Osteocyte (in vitro differentiated cells): Measurements from ENCODE around the gene SMIM35. TPM values are rescaled to one million over a fixed set of nuclear protein-coding genes. Genes with fewer than 3 reads are reported as not detected.

ENCODE experiments used
- DNase-seq: peaks from one replicate; pipeline ENCODE4 v3.0.0; 2021; ENCODE audit warnings: mixed read lengths; ENCODE audit not compliant: unreplicated experiment; ENCODE audit errors: extremely low spot score
- H3K27ac Mint-ChIP-seq: one replicate; pipeline ENCODE4 v1.8.0; 2021; ENCODE audit warnings: mild to moderate bottlenecking, mixed read lengths; ENCODE audit not compliant: unreplicated experiment
- H3K27me3 Mint-ChIP-seq: one replicate; pipeline ENCODE4 v1.8.0; 2021; ENCODE audit warnings: mixed read lengths; ENCODE audit not compliant: unreplicated experiment
- H3K36me3 Mint-ChIP-seq: one replicate; pipeline ENCODE4 v1.8.0; 2021; ENCODE audit warnings: mixed read lengths; ENCODE audit not compliant: unreplicated experiment
- H3K4me1 Mint-ChIP-seq: one replicate; pipeline ENCODE4 v1.8.0; 2021; ENCODE audit warnings: mixed read lengths; ENCODE audit not compliant: unreplicated experiment
- H3K4me3 Mint-ChIP-seq: one replicate; pipeline ENCODE4 v1.8.0; 2021; ENCODE audit warnings: mild to moderate bottlenecking, moderate library complexity, mixed read lengths; ENCODE audit not compliant: unreplicated experiment
- H3K9me3 Mint-ChIP-seq: one replicate; pipeline ENCODE4 v1.8.0; 2021; ENCODE audit warnings: mixed read lengths; ENCODE audit not compliant: unreplicated experiment
- total RNA-seq: library from RNA; stranded (reverse); gene quantifications from 2 replicates; pipeline ENCODE4 v1.2.1, GENCODE V29; 2021
- TF ChIP-seq, protein P1 (sequence below): fragments of 200-600 bp; sonication (generic); IDR thresholded peaks from 2 replicates; pipeline ENCODE4 v1.5.0; 2021; ENCODE audit warnings: antibody characterized with exemption, mild to moderate bottlenecking, moderate library complexity

SMIM35 gene
- total RNA-seq, 1 donor from 2014 or later = not detected

DNA sequence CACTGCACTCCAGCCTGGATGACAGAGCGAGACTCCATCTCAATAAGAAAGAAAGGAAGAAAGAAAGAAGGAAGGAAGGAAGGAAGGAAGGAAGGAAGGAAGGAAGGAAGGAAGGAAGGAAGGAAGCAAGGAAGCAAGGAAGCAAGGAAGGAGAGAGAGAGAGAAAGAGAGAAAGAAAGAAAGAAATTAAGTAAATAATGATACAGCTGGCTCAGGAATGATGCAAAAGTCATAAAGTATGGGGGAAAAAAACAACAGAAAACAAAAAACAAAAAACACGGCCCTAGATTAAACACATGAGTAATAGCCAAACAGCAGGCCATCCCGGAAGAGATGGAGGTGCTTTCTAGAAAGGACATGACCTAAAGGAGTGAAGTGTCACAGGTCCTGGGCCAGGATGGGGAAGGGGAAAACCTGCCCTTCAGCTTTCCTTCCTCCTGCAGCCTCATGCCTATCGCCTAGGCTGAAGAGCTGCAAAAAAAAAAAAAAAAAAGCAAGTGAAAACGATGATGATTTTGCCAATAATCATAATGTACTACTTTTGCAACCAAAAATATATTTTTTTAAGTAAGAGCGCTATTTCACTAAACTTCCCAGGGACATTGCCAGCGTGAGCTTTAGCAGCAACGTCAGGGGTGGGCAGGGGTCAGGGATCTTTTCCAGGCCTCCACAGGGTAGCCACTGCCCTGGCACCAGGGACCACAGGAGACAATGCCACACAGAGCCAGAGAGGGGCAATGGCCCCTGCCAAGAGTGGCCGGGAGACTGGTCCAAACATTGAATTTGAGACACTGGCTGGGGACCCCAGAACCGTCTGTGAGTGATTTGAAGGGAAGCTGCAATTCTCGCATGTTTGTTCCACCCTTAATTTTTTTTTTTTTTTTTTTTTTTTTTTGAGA lies 38.0 kb downstream of the SMIM35 start:
- TF ChIP-seq, protein P1, sequence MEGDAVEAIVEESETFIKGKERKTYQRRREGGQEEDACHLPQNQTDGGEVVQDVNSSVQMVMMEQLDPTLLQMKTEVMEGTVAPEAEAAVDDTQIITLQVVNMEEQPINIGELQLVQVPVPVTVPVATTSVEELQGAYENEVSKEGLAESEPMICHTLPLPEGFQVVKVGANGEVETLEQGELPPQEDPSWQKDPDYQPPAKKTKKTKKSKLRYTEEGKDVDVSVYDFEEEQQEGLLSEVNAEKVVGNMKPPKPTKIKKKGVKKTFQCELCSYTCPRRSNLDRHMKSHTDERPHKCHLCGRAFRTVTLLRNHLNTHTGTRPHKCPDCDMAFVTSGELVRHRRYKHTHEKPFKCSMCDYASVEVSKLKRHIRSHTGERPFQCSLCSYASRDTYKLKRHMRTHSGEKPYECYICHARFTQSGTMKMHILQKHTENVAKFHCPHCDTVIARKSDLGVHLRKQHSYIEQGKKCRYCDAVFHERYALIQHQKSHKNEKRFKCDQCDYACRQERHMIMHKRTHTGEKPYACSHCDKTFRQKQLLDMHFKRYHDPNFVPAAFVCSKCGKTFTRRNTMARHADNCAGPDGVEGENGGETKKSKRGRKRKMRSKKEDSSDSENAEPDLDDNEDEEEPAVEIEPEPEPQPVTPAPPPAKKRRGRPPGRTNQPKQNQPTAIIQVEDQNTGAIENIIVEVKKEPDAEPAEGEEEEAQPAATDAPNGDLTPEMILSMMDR = no peak
- H3K27me3 Mint-ChIP-seq = peaks cover 21% of the 10 kb centered on the region

DNA sequence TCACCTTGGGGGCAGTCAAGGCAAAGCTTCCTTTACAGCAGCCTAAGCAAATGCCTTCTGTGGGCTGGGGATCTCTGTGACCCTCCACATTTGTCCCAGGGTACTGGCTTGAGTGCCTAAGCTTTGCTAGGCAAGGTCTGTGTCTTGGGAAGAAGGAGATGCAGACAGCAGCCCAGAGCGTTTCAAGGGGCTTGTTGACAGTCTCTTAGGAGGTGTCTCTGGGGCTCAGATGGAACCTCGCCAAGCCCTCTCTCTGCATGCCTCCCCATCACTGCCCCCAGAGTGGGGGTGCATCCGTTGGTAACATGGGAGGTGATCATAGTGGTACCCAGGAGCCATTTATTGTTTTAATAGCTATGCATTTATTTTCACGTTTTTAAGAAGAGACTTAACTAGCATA lies 39.0 kb downstream of the SMIM35 start:
- H3K4me3 Mint-ChIP-seq = no peak overlapping the region

More for the DNA sequence above, 38.0 kb downstream of the SMIM35 start:
- Mint-ChIP-seq H3K36me3 (no peaks in the 10 kb centered on the region), H3K9me3 (no peaks in the 10 kb centered on the region), H3K4me3 (no peak overlapping the region), H3K27ac (no peak overlapping the region), H3K4me1 (no peaks in the 10 kb centered on the region)
- peak; percentile 76 for DNase-seq

DNA sequence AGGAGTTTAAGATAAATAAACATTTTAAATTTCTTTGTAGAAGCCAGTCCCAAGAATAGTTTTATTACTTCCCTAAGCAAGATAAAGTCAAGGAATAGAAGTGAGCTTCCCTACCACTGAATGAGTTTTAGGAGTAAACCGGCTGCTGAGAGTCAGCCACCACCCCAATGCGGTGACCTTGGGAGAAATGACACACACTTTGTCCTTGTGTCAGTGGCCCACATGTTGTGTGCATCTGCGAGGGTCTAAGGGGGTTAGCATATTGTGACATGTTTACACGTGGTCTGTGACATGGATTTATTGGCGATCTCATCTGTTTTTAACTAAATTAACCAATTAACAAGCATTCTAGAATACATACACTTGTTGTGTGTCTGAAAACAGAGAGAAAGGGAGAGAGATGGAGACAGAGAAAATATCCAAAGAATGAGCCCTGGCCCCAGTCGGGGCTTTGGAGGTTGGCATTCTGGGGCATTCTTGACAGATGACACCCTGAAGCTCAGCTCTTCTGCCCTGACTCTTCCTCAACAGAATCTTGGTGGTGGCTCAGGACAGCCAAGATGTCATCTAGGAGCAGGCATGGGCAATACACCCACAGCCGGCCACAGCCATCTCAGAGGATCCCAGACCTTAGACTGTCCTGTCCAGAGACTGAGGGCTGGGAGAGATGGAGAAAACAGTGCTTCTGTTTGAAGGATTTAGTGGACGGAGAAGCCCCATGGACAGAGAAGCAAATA lies 39.6 kb downstream of the SMIM35 start:
- no peak for DNase-seq
- H3K9me3 Mint-ChIP-seq = no peaks in the 10 kb centered on the region
- H3K4me1 Mint-ChIP-seq = no peaks in the 10 kb centered on the region
- H3K27ac Mint-ChIP-seq = no peak overlapping the region
- TF ChIP-seq, protein P1 = no peak
- H3K4me3 Mint-ChIP-seq = no peak overlapping the region
- H3K27me3 Mint-ChIP-seq = peaks cover 30% of the 10 kb centered on the region
- no peaks in the 10 kb centered on the region for H3K36me3 Mint-ChIP-seq

More for the DNA sequence above, 39.0 kb downstream of the SMIM35 start:
- TF ChIP-seq, protein P1 = no peak
- Mint-ChIP-seq H3K27ac (no peak overlapping the region), H3K4me1 (no peaks in the 10 kb centered on the region), H3K27me3 (peaks cover 25% of the 10 kb centered on the region), H3K36me3 (no peaks in the 10 kb centered on the region), H3K9me3 (no peaks in the 10 kb centered on the region)
- peak; percentile 78 for DNase-seq

- Mint-ChIP-seq H3K27ac (no peak overlapping the region), H3K27me3 (peaks cover 30% of the 10 kb centered on the region), H3K9me3 (no peaks in the 10 kb centered on the region), H3K4me1 (no peaks in the 10 kb centered on the region), H3K36me3 (no peaks in the 10 kb centered on the region), H3K4me3 (no peak overlapping the region)
- TF ChIP-seq, protein P1 = no peak
- DNase-seq = no peak
Observed at GRCh38 chr11:118046051-118046963, 40.5 kb downstream of the SMIM35 start.
